ENCODE measurements around the gene RBBP8. TPM values are rescaled to one million over a fixed set of nuclear protein-coding genes. Genes with fewer than 3 reads are reported as not detected.

RBBP8 gene
- total RNA-seq, 1 donor from 2014 or later, result 75.2 TPM

GRCh38 chr18:23062011-23062410 is 128.9 kb downstream of the RBBP8 start:
- Mint-ChIP-seq H3K36me3 (ENCODE audit: insufficient read depth) (peaks cover 2% of the 10 kb centered on the region), H3K4me3 (ENCODE audit: low read depth) (no peak overlapping the region), H3K27me3 (no peaks in the 10 kb centered on the region), H3K4me1 (ENCODE audit: low read depth) (no peaks in the 10 kb centered on the region), H3K9me3 (ENCODE audit: low read depth) (peaks cover 8% of the 10 kb centered on the region), H3K27ac (no peak overlapping the region)
- no peak for TF ChIP-seq CTCF (IDR thresholded peaks at IDR 0.05; ENCODE audit: unreplicated experiment)
- DNase-seq (ENCODE audit: low spot score, unreplicated experiment), result no peak

- Mint-ChIP-seq H3K4me3 (ENCODE audit: low read depth) (no peak overlapping the region), H3K27ac (no peak overlapping the region), H3K9me3 (ENCODE audit: low read depth) (peaks cover 11% of the 10 kb centered on the region), H3K4me1 (ENCODE audit: low read depth) (no peaks in the 10 kb centered on the region), H3K36me3 (ENCODE audit: insufficient read depth) (peaks cover 2% of the 10 kb centered on the region), H3K27me3 (no peaks in the 10 kb centered on the region)
- DNase-seq (ENCODE audit: low spot score, unreplicated experiment), result no peak
- TF ChIP-seq CTCF (IDR thresholded peaks at IDR 0.05; ENCODE audit: unreplicated experiment), result no peak
Measured at GRCh38 chr18:23063502-23063901, 130.4 kb downstream of the RBBP8 start.

- Mint-ChIP-seq H3K4me3 (ENCODE audit: low read depth) (no peak overlapping the region), H3K27me3 (no peaks in the 10 kb centered on the region), H3K36me3 (ENCODE audit: insufficient read depth) (peaks cover 2% of the 10 kb centered on the region), H3K27ac (no peak overlapping the region), H3K4me1 (ENCODE audit: low read depth) (no peaks in the 10 kb centered on the region), H3K9me3 (ENCODE audit: low read depth) (peaks cover 11% of the 10 kb centered on the region)
- no peak for DNase-seq (ENCODE audit: low spot score, unreplicated experiment)
- no peak for TF ChIP-seq CTCF (IDR thresholded peaks at IDR 0.05; ENCODE audit: unreplicated experiment)
Measured at GRCh38 chr18:23065234-23065806, 132.2 kb downstream of the RBBP8 start.

GRCh38 chr18:23066060-23066459 is 132.9 kb downstream of the RBBP8 start:
- Mint-ChIP-seq H3K36me3 (ENCODE audit: insufficient read depth) (peaks cover 2% of the 10 kb centered on the region), H3K4me3 (ENCODE audit: low read depth) (no peak overlapping the region), H3K27ac (no peak overlapping the region), H3K27me3 (no peaks in the 10 kb centered on the region), H3K9me3 (ENCODE audit: low read depth) (peaks cover 11% of the 10 kb centered on the region), H3K4me1 (ENCODE audit: low read depth) (no peaks in the 10 kb centered on the region)
- no peak for DNase-seq (ENCODE audit: low spot score, unreplicated experiment)
- no peak for TF ChIP-seq CTCF (IDR thresholded peaks at IDR 0.05; ENCODE audit: unreplicated experiment)

GRCh38 chr18:23066504-23067039 is 133.4 kb downstream of the RBBP8 start:
- Mint-ChIP-seq H3K9me3 (ENCODE audit: low read depth) (peaks cover 11% of the 10 kb centered on the region), H3K4me3 (ENCODE audit: low read depth) (no peak overlapping the region), H3K27me3 (no peaks in the 10 kb centered on the region), H3K4me1 (ENCODE audit: low read depth) (no peaks in the 10 kb centered on the region), H3K36me3 (ENCODE audit: insufficient read depth) (peaks cover 2% of the 10 kb centered on the region), H3K27ac (no peak overlapping the region)
- TF ChIP-seq CTCF (IDR thresholded peaks at IDR 0.05; ENCODE audit: unreplicated experiment), result no peak
- DNase-seq (ENCODE audit: low spot score, unreplicated experiment), result no peak
